HEK293T (cell line): ENCODE measurements around the gene RENBP.

Experiments
- CTCF ChIA-PET: fragments of 350-600 bp; formaldehyde crosslinking; extraction: SDS; loops from one replicate; lab custom pipeline; 2021; ENCODE audit warnings: antibody characterized with exemption, inconsistent platforms; lab: Yijun Ruan, JAX
- POLR2A ChIA-PET: fragments of 350-600 bp; formaldehyde crosslinking; extraction: SDS; loops from one replicate; lab custom pipeline; 2020; ENCODE audit warnings: antibody characterized with exemption, inconsistent platforms; lab: Yijun Ruan, JAX
- DNase-seq: peaks from one replicate; pipeline ENCODE4 v3.0.0; 2012; ENCODE audit warnings: mixed read lengths; ENCODE audit errors: extremely low spot score
- ARNT ChIP-seq: fragments of 450-650 bp; IDR thresholded peaks from 2 replicates; pipeline ENCODE4 v1.6.1; 2017; ENCODE audit warnings: mild to moderate bottlenecking
- BHLHE40 ChIP-seq: fragments of 450-650 bp; IDR thresholded peaks from 2 replicates; pipeline ENCODE4 v1.6.1; 2016; ENCODE audit warnings: mild to moderate bottlenecking, moderate library complexity, borderline replicate concordance
- CTBP1 ChIP-seq: fragments of 450-650 bp; IDR thresholded peaks from 2 replicates; pipeline ENCODE4 v1.6.1; 2016; ENCODE audit warnings: borderline replicate concordance
- ELF4 ChIP-seq: fragments of 450-650 bp; IDR thresholded peaks from 2 replicates; pipeline ENCODE4 v1.6.1; 2017; ENCODE audit warnings: antibody characterized with exemption
- FOXA1 ChIP-seq: fragments of 450-650 bp; IDR thresholded peaks from 2 replicates; pipeline ENCODE4 v1.6.1; 2016; ENCODE audit warnings: mild to moderate bottlenecking
- FOXK2 ChIP-seq: fragments of 450-650 bp; IDR thresholded peaks from 2 replicates; pipeline ENCODE4 v1.6.1; 2016; ENCODE audit warnings: mild to moderate bottlenecking
- FOXM1 ChIP-seq: fragments of 450-650 bp; IDR thresholded peaks from 2 replicates; pipeline ENCODE4 v1.6.1; 2017; ENCODE audit warnings: mild to moderate bottlenecking, borderline replicate concordance
- HDGF ChIP-seq: fragments of 450-650 bp; IDR thresholded peaks from 2 replicates; pipeline ENCODE4 v1.6.1; 2017; ENCODE audit warnings: antibody characterized with exemption, borderline replicate concordance
- L3MBTL2 ChIP-seq: fragments of 450-650 bp; conservative IDR thresholded peaks from 2 replicates; pipeline ENCODE4 v1.6.1; 2016; ENCODE audit warnings: mild to moderate bottlenecking
- LEF1 ChIP-seq: fragments of 450-650 bp; IDR thresholded peaks from 2 replicates; pipeline ENCODE4 v1.6.1; 2017; ENCODE audit warnings: mild to moderate bottlenecking, borderline replicate concordance
- NFRKB ChIP-seq: fragments of 450-650 bp; IDR thresholded peaks from 2 replicates; pipeline ENCODE4 v1.6.1; 2016; ENCODE audit warnings: mild to moderate bottlenecking, moderate library complexity
- PKNOX1 ChIP-seq: fragments of 450-650 bp; IDR thresholded peaks from 2 replicates; pipeline ENCODE4 v1.6.1; 2016
- SP1 ChIP-seq: fragments of 450-650 bp; IDR thresholded peaks from 2 replicates; pipeline ENCODE4 v1.6.1; 2017
- SUZ12 ChIP-seq: fragments of 450-650 bp; IDR thresholded peaks from 2 replicates; pipeline ENCODE4 v1.6.1; 2016; ENCODE audit warnings: mild to moderate bottlenecking
- TARDBP ChIP-seq: fragments of 450-650 bp; IDR thresholded peaks from 2 replicates; pipeline ENCODE4 v1.6.1; 2016
- ZNF384 ChIP-seq: fragments of 450-650 bp; IDR thresholded peaks from 2 replicates; pipeline ENCODE4 v1.6.1; 2016

RENBP gene

GRCh38 chrX:153964105-153964504 is 19.7 kb upstream of the RENBP start:
- TF ChIP-seq ELF4 (no peak), L3MBTL2 (no peak), ZNF384 (no peak), HDGF (no peak), NFRKB (no peak), LEF1 (no peak), FOXK2 (no peak), PKNOX1 (no peak), FOXA1 (no peak), BHLHE40 (no peak), SUZ12 (no peak), SP1 (no peak), FOXM1 (no peak), ARNT (no peak), CTBP1 (no peak), TARDBP (no peak)
- POLR2A ChIA-PET: no interaction called here
- CTCF ChIA-PET: interaction anchor here (1.4 kb wide), 1 partner anchor 17 kb away, joined by 4 read pairs; no protein-coding TSS in a partner anchor
- no peak for DNase-seq

DNA sequence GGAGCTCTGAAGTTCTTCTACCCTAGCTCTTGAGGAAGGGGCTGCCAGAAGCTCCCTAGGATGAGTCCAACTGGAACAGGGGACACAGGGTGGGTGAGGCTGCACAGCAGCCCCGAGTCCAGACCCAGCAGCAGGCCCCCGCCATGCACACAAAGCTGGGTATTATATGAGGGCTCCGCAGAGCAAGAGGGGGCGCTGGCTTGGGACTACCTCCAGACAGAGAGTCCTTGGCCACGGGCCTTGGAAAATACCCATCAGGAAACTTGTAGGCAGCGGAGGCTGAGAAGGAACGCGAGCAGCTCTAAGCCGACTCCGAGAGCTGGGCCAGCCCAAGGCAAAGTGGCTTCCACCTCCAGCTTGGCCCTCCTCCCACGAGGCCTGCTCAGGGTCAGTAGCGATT is 19.1 kb upstream of the RENBP start:
- POLR2A ChIA-PET: no interaction called here
- TF ChIP-seq LEF1 (no peak), ELF4 (no peak), PKNOX1 (no peak), TARDBP (no peak), NFRKB (no peak), FOXK2 (no peak), ZNF384 (no peak), SUZ12 (no peak), FOXA1 (no peak), L3MBTL2 (no peak), ARNT (no peak), HDGF (no peak)
- no peak for DNase-seq
- CTCF ChIA-PET: interaction anchor here (0.6 to 1.4 kb wide), 2 partner anchors 17 to 1015 kb away, joined by 3 to 4 read pairs; no protein-coding TSS in a partner anchor

- CTCF ChIA-PET: interaction anchor here (1.8 kb wide), 1 partner anchor 14 kb away, joined by 6 read pairs; no protein-coding TSS in a partner anchor
- no peak for TF ChIP-seq PKNOX1
- TF ChIP-seq SUZ12: no peak
- TF ChIP-seq FOXA1: no peak
- no peak for TF ChIP-seq BHLHE40
- no peak for TF ChIP-seq ARNT
- TF ChIP-seq LEF1: no peak
- no peak for TF ChIP-seq SP1
- no peak for TF ChIP-seq CTBP1
- TF ChIP-seq FOXK2: no peak
- TF ChIP-seq ZNF384: no peak
- no peak for TF ChIP-seq ELF4
- TF ChIP-seq FOXM1: no peak
- no peak for TF ChIP-seq HDGF
- TF ChIP-seq NFRKB: no peak
- no peak for TF ChIP-seq TARDBP
- no peak for TF ChIP-seq L3MBTL2
- POLR2A ChIA-PET: interaction anchor here (1.5 kb wide), 1 partner anchor 13 kb away, joined by 3 read pairs; no protein-coding TSS in a partner anchor
Observed at GRCh38 chrX:153961292-153961691, 16.8 kb upstream of the RENBP start.

GRCh38 chrX:153960786-153961185 is 16.3 kb upstream of the RENBP start:
- POLR2A ChIA-PET: interaction anchor here (1.5 kb wide), 1 partner anchor 13 kb away, joined by 3 read pairs; no protein-coding TSS in a partner anchor
- CTCF ChIA-PET: no interaction called here
- TF ChIP-seq SP1: no peak
- TF ChIP-seq LEF1: no peak
- TF ChIP-seq CTBP1: no peak
- TF ChIP-seq NFRKB: no peak
- TF ChIP-seq ARNT: no peak
- no peak for TF ChIP-seq L3MBTL2
- TF ChIP-seq FOXK2: no peak
- no peak for TF ChIP-seq FOXA1
- no peak for TF ChIP-seq SUZ12
- TF ChIP-seq ZNF384: no peak
- no peak for TF ChIP-seq HDGF
- TF ChIP-seq FOXM1: no peak
- TF ChIP-seq BHLHE40: no peak
- TF ChIP-seq TARDBP: no peak
- TF ChIP-seq PKNOX1: no peak

More at GRCh38 chrX:153961292-153961691, 16.8 kb upstream of the RENBP start:
- no peak for DNase-seq

GRCh38 chrX:153960077-153960476 is 15.6 kb upstream of the RENBP start:
- POLR2A ChIA-PET: no interaction called here

More at GRCh38 chrX:153960786-153961185, 16.3 kb upstream of the RENBP start:
- DNase-seq: no peak

More at GRCh38 chrX:153960077-153960476, 15.6 kb upstream of the RENBP start:
- DNase-seq: no peak
- no peak for TF ChIP-seq L3MBTL2
- no peak for TF ChIP-seq TARDBP
- TF ChIP-seq SUZ12: no peak
- no peak for TF ChIP-seq ARNT
- TF ChIP-seq ELF4: no peak
- no peak for TF ChIP-seq HDGF
- TF ChIP-seq LEF1: no peak
- TF ChIP-seq ZNF384: no peak
- TF ChIP-seq PKNOX1: no peak
- TF ChIP-seq CTBP1: no peak
- no peak for TF ChIP-seq FOXK2
- TF ChIP-seq FOXA1: no peak
- CTCF ChIA-PET: no interaction called here
